HG03280 (cell line): Measurements from ENCODE around the gene ATP1B1.
"Not testable (repeated sequence)": the region's sequence is repeated elsewhere in the genome, so short reads cannot be mapped to it uniquely, and the experiment has no call there.

Source experiments
- ATAC-seq: cut with Tn5 transposase; IDR thresholded peaks from one replicate; pipeline ENCODE4 v1.9.1; 2021; ENCODE audit warnings: mild to moderate bottlenecking, moderate library complexity; ENCODE audit not compliant: unreplicated experiment

The ATP1B1 gene

GRCh38 chr1:169113613-169114119, 7.2 kb downstream of the ATP1B1 start:
- ATAC-seq = no peak

GRCh38 chr1:169115891-169116585, 9.5 kb downstream of the ATP1B1 start:
- peak; percentile 66 for ATAC-seq

- ATAC-seq = no peak
Measured at GRCh38 chr1:169117014-169117413, 10.5 kb downstream of the ATP1B1 start.

- ATAC-seq = no peak
Measured at GRCh38 chr1:169117599-169117998, 11.1 kb downstream of the ATP1B1 start.

- no peak for ATAC-seq
Measured at GRCh38 chr1:169118227-169118626, 11.7 kb downstream of the ATP1B1 start.

- no peak for ATAC-seq
Measured at GRCh38 chr1:169119405-169119804, 12.9 kb downstream of the ATP1B1 start.

GRCh38 chr1:169120066-169120465, 13.6 kb downstream of the ATP1B1 start:
- no peak for ATAC-seq

- no peak for ATAC-seq
Measured at GRCh38 chr1:169121146-169121923, 14.8 kb downstream of the ATP1B1 start.

GRCh38 chr1:169122976-169123375, 16.5 kb downstream of the ATP1B1 start:
- ATAC-seq = no peak

GRCh38 chr1:169124459-169124858, 18.0 kb downstream of the ATP1B1 start:
- no peak for ATAC-seq

GRCh38 chr1:169125597-169125996, 19.1 kb downstream of the ATP1B1 start:
- ATAC-seq = not testable (repeated sequence)

- no peak for ATAC-seq
Measured at GRCh38 chr1:169126335-169126734, 19.8 kb downstream of the ATP1B1 start.

- ATAC-seq = no peak
Measured at GRCh38 chr1:169127305-169127704, 20.8 kb downstream of the ATP1B1 start.

GRCh38 chr1:169128562-169128961, 22.1 kb downstream of the ATP1B1 start:
- no peak for ATAC-seq

GRCh38 chr1:169129109-169129784, 22.8 kb downstream of the ATP1B1 start:
- ATAC-seq = no peak

- no peak for ATAC-seq
Measured at GRCh38 chr1:169130683-169131082, 24.2 kb downstream of the ATP1B1 start.

- no peak for ATAC-seq
Measured at GRCh38 chr1:169132512-169133227, 26.2 kb downstream of the ATP1B1 start.

- ATAC-seq = no peak
Measured at GRCh38 chr1:169133228-169133576, 26.7 kb downstream of the ATP1B1 start.

GRCh38 chr1:169133801-169134502, 27.5 kb downstream of the ATP1B1 start:
- no peak for ATAC-seq

- ATAC-seq = no peak
Measured at GRCh38 chr1:169137357-169137756, 30.9 kb downstream of the ATP1B1 start.
